ENCODE measurements around the gene APOL5.

Gene APOL5

DNA sequence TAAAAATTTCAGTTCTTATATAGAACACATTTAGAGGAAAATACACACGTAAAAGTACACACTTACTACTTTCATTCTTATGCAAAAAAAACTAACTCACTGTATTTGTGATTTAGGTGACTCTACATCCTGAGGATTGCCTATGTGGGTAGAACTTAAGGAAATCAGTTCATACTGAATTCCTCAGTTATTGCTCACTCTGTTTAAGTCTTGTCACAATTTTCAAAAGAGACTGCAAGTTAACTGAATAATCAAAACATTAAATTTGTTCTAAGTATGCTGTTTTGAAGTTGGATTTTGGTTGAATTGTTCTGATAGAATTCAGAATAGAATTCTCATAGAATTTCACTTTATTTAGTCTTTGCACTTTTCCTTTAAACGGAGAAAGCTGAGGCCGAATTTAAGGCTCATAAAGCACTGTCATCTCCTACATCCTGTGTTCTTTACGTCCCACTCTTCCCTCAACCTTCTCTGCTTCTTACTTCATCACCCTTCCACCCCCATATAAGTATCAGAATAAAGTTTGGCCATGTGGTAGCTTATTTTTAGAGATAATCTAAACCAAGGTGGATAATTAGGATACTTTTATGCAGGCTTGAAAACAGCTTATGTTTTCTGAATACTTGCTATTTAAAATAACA is 59.8 kb downstream of the APOL5 start:
- no peak for DNase-seq
- H3K4me3 Mint-ChIP-seq: no peak overlapping the region
- H3K36me3 Mint-ChIP-seq (ENCODE audit: low read depth): no peaks in the 10 kb centered on the region
- H3K27ac Mint-ChIP-seq: no peak overlapping the region
- H3K4me1 Mint-ChIP-seq (ENCODE audit: low read depth): no peaks in the 10 kb centered on the region
- H3K9me3 Mint-ChIP-seq: no peaks in the 10 kb centered on the region
- H3K27me3 Mint-ChIP-seq: no peaks in the 10 kb centered on the region
